ENCODE results near the gene TBL1XR1.
"Not testable (repeated sequence)": the region's sequence is repeated elsewhere in the genome, so short reads cannot be mapped to it uniquely, and the experiment has no call there.

TBL1XR1 gene

GRCh38 chr3:177206936-177207335, 9.7 kb upstream of the TBL1XR1 start:
- no peak for DNase-seq

DNA sequence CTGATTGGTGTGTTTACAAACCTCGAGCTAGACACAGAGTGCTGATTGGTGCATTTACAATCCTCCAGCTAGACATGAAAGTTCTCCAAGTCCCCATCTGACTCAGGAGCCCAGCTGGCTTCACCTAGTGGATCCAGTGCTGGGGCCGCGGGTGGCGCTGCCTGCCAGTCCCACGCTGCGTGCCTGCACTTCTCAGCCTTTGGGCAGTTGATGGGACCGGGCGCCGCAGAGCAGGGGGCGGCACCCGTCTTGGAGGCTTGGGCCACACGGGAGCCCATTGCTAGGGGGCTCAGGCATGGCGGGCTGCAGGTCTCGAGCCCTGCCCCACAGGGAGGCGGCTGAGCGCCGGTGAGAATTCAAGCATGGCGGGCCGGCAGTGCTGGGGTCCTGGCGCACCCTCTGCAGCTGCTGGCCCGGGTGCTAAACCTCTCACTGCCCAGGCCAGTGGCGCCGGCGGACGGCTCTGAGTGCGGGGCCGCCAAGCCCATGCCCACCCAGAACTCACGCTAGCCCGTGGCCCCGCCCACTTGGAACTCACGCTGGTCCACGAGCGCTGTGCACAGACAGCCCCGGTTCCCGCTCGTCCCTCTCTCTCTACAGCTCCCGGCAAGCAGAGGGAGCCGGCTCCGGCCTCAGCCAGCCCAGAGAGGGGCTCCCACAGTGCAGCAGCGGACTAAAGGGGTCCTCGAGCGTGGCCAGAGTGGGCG, 6.6 kb upstream of the TBL1XR1 start:
- no peak for DNase-seq

DNA sequence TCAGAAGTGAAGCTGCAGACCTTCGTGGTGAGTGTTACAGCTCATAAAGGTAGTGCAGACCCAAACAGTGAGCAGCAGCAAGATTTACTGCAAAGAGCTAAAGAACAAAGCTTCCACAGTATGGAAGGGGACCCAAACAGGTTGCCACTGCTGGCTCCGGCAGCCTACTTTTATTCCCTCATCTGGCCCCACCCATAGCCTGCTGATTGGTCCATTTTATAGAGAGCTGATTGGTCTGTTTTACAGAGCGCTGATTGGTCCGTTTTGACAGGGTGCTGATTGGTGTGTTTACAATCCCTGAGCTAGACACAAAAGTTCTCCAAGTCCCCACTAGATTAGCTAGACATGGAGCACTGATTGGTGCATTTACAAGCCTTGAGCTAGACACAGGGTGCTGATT, 5.7 kb upstream of the TBL1XR1 start:
- DNase-seq: not testable (repeated sequence)

DNA sequence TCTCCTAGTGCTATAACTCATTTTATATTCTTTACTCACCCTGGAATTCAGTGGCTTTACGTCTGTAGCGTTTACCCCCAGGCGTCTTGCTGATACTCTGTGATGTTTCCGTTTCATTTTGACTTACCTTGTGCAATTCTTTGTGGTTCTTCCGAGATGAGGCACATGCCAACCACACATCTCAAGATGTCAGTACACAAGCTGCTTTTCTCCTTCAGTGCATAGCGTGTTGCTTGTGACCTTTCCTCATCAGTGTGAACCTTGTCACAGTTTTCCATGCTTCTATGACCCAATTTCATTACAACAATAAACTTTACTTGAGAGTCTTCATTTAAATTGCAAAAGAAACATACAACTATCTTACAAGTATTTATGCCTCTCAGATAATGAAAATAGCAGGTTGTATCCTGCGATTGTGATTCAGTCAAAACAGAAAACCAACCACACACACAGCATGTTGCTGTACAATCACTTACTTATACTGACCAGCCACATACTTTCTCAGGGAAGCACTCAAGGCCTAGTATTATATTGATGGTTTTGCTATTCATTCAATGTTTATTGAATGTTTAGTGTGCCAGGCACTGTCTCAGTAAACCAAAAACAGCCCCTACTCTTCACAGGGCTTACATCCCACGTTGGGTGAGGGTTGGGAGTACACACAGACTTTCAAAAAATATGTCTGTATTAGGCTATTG, 4.6 kb upstream of the TBL1XR1 start:
- DNase-seq: no peak

GRCh38 chr3:177199206-177199760, 2.0 kb upstream of the TBL1XR1 start:
- no peak for DNase-seq

- no peak for DNase-seq
Measured at GRCh38 chr3:177197727-177198460, 612 bp upstream of the TBL1XR1 start.

DNA sequence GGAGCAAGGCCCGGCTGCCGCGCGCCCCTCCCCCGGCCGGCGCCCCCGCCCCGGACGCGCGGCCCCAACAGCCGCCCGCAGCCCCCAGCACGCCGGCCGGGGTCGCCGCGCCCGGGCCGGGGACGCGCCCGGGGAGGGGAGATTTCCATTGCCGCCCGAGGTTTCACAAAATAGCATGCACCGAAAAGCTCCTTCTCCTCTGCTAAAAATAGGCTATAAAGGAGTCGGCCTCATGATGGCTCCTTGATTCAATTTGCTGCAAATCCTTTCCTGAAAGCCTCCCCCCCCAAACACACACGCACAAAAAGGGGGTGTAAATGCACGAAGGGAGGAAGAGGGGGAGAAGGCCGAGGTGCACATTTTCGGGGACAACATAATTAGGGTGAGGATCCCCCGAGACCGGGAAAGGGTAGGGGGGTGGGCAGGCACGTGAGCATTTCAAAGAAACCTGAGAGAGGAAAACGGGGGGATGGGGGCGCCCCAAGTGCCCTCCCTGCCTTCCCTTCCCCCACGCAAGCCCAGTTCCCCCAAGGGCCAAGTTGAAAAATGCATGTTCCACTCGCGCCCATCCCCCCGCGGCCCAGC, 734 bp downstream of the TBL1XR1 start:
- DNase-seq: no peak

- no peak for DNase-seq
Measured at GRCh38 chr3:177196008-177196455, 1.2 kb downstream of the TBL1XR1 start.

DNA sequence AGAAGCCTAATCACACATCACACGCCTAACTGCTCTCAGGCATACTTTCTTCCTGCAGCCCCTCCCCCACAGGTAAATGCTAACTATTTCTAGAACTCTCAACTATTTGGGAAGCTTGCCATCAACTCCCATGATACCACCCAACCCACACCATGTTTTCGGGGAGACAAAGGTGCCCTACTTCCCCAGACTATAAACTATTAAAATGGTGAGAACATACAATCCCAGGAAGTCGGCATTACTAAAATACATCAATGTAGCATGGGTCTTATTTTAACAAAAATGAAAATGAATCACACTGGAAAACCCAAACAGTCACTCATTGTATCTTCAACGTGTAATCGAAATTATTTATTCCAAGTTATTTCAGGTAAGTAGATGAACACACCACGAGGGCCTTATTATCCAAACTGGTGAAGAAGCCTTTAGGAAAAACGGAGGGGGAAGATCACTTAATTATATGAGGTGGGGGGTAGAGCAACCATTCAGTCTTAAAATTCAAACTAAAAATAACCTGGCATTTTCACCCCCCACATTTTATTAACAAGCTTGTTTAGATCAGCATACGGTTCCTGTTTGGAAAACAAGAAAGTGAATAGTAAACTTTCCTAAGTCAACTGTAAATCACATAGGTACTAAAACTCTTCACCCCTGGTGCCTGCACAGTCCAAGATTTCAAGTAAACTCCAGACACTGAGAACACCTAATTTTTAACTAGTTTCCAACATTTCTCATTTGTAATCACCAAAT, 1.9 kb downstream of the TBL1XR1 start:
- DNase-seq: no peak

DNA sequence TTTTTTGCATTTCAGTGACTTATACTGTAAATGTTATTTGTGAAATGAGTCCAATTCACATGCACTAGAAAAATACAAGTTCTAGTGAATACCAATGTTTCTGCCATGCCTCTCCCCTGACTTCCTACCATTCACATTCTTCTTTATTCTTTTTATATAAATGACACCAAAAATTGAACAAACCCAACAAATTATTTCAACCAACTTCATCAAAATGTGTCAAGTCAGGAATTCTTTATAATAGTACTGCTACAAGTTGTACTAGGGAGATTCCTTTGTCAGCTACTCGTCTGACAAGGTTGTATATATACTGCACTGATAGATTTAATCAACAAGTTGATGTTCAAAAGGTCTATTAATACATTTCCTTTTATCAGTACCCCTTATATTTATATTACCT, 3.0 kb downstream of the TBL1XR1 start:
- DNase-seq: no peak

DNA sequence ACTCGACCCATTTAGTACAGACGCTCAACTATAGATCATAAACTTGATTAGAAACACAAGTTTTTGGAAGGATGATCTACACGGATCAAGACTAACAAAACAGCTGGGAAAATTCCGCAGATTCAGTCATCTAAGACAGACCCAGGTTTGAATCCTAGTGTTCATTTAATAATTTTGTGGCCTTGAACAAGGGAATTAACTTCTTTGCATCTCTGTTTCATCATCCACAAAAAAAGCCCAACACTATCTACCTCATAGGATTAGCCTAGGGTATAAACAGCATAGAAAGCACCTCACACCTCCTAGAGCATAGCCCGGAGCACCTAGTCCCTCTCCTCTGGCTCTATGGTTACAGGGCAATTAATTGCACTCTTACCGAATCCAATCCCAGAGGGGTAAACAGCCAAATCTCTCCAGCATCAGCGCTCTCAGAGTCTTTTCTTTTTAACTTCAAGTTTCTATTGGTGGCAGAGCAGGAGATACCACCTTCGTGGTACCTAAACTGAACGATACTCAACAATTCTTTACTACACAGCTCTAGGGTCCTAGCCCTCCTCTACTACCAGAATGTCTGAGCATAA, 3.5 kb downstream of the TBL1XR1 start:
- no peak for DNase-seq

- not testable (repeated sequence) for DNase-seq
Measured at GRCh38 chr3:177193275-177193674, 4.0 kb downstream of the TBL1XR1 start.

GRCh38 chr3:177190756-177191681, 6.3 kb downstream of the TBL1XR1 start:
- DNase-seq: no peak

DNA sequence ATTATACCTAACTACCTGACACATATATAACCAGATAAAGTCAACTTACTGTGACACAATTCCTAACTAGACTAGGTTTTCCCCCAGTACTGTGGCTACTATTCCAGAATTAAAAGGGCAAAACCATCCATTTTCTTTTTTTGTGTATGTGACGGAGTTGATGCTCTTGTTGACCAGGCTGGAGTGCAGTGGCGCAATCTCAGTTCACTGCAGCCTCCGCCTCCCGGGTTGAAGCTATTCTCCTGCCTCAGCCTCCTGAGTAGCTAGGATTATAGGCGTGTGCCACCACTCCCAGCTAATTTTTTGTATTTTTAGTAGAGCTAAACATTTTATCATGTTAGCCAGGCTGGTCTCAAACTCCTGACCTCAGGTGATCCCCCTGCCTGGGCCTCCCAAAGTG, 7.1 kb downstream of the TBL1XR1 start:
- DNase-seq: not testable (repeated sequence)

DNA sequence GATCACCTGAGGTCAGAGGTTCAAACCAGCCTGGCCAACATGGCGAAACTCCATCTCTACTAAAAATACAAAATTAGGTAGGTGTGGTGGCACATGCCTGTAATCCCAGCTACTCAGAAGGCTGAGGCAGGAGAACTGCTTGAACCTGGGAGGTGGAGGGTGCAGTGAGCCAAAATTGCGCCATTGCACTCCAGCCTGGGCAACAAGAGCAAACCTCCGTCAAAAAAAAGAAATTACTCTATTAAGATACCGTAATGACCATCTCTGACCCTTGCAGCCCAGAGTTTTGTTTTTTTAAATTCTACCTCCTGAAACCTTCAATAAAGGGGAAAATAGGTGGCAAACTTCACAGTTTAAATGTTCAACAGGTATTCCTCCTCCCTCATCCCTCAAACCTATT, 9.0 kb downstream of the TBL1XR1 start:
- not testable (repeated sequence) for DNase-seq

- DNase-seq: no peak
Measured at GRCh38 chr3:177186306-177186705, 11.0 kb downstream of the TBL1XR1 start.

DNA sequence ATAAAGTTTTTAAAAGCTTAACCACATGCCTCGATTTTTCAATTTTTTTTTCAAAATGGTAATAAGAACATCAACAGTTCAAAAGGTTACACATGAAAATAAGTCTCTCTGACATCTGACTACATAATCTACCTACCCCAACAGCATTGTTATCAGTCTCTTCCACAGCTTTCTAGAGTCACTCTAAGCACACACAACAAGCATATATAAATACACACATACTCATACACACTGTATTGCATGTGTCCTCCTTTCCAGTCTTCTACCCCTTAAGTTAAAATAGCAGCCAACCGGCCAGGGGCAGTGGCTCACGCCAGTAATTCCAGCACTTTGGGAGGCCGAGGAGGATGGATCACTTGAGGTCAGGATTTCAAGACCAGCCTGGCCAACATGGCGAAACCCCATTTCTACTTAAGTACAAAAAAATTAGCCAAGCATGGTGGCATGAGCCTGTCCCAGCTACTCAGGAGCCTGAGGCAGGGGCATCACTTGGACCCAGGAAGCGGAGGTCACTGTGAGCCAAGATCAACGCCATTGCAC, 12.2 kb downstream of the TBL1XR1 start:
- DNase-seq: no peak

GRCh38 chr3:177184602-177185001, 12.7 kb downstream of the TBL1XR1 start:
- DNase-seq: not testable (repeated sequence)

DNA sequence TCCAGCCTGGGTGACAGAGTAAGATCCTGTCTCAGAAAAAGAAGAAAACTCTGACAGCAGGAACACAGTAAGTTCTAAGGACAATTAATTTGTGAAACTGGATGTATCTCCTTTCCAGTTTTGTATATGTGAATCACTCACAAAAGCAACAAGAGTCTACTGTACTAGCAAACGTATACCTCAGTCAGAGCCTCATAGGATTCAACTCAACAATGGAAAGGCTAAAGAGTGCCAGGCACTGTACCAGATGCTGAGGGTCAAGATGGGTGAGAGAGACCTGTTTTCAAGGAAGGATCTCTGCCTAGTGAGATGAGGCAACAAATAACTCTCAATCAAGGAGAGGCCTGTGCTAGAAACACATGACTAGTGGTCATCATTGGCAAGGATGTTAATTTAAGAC, 14.9 kb downstream of the TBL1XR1 start:
- no peak for DNase-seq

DNA sequence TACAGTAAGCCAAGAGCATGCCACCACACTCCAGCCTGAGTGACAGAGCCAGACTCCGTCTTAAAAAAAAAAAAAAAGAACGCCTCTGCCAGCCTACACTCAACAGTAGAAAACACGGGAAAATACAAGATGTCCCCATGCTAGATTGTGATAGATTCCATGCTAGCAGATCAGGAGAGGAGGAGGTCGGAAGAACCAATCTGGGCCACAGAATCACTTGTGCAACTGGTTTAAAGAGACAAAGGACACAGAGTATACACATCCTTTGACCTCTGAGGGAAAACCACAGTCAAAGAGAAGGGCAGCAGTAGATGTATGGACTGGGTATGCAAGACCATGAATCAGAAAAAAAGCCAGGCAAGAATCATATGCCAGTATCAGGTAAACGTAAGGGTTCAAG, 15.9 kb downstream of the TBL1XR1 start:
- no peak for DNase-seq

- no peak for DNase-seq
Measured at GRCh38 chr3:177180506-177180905, 16.8 kb downstream of the TBL1XR1 start.

All from NCI-H524 treated with DMSO at 0.1 percent for 48 hours (cell line).